Renal cortex interstitium (tissue), 15 donors: ENCODE results near the gene CFAP20. TPM values are rescaled to one million over a fixed set of nuclear protein-coding genes. Genes with fewer than 3 reads are reported as not detected.
A peak's percentile ranks its signal among the peaks of the same experiment; 100 is the strongest.

Experiments
- DNase-seq, 11 donors: peaks; one replicate each; pipeline ENCODE4 v3.0.0-alpha.2; 2013; ENCODE audit warnings: low read depth in 9 of 11, low spot score in 4 of 11; ENCODE audit errors: extremely low read depth in 1 of 11
- long read RNA-seq, 16 experiments: transcript quantifications; one replicate each; lab custom pipeline, GENCODE V29; 2026
- polyA plus RNA-seq, 3 donors: library from polyadenylated mRNA; unstranded; fragments of 120-200 nt; gene quantifications; one replicate each; pipeline ENCODE4 v1.2.1, GENCODE V29; 2013; ENCODE audit not compliant: insufficient read length in 3 of 3

Gene CFAP20
- polyA plus RNA-seq: 10 to 100 TPM; 63.9 to 67.7 (median 65.3) TPM
- long read RNA-seq, donor 1, transcript CFAP20-204 (3 exons, 481 nt): minor isoform, 7 of 49 reads
- long read RNA-seq, donor 1, transcript CFAP20-201 (6 exons, 1,354 nt): major isoform, 28 of 49 reads
- long read RNA-seq, donor 1, partial matches to known transcripts: 9 of 49 reads
- long read RNA-seq, donor 1, other reads (novel, unspliced or antisense): 0 of 49 reads
- long read RNA-seq, donor 2, transcript CFAP20-201 (6 exons, 1,354 nt): major isoform, 19 of 29 reads
- long read RNA-seq, donor 2, partial matches to known transcripts: 5 of 29 reads
- long read RNA-seq, donor 2, other reads (novel, unspliced or antisense): 0 of 29 reads
- long read RNA-seq, donor 3, transcript CFAP20-206 (3 exons, 710 nt): minor isoform, 5 of 62 reads
- long read RNA-seq, donor 3, transcript CFAP20-201 (6 exons, 1,354 nt): major isoform, 37 of 62 reads
- long read RNA-seq, donor 3, partial matches to known transcripts: 15 of 62 reads
- long read RNA-seq, donor 3, other reads (novel, unspliced or antisense): 0 of 62 reads
- long read RNA-seq, donor 4, transcript CFAP20-201 (6 exons, 1,354 nt): major isoform, 25 of 34 reads
- long read RNA-seq, donor 4, partial matches to known transcripts: 5 of 34 reads
- long read RNA-seq, donor 4, other reads (novel, unspliced or antisense): 0 of 34 reads
- long read RNA-seq, donor 5: 0 reads
- long read RNA-seq, donor 6, transcript CFAP20-201 (6 exons, 1,354 nt): major isoform, 22 of 37 reads
- long read RNA-seq, donor 6, partial matches to known transcripts: 8 of 37 reads
- long read RNA-seq, donor 6, other reads (novel, unspliced or antisense): 0 of 37 reads
- long read RNA-seq, donor 7, transcript CFAP20-201 (6 exons, 1,354 nt): major isoform, 36 of 43 reads
- long read RNA-seq, donor 7, partial matches to known transcripts: 0 of 43 reads
- long read RNA-seq, donor 7, other reads (novel, unspliced or antisense): 0 of 43 reads
- long read RNA-seq, donor 8: 0 reads
- long read RNA-seq, donor 9, transcript CFAP20-201 (6 exons, 1,354 nt): major isoform, 32 of 60 reads
- long read RNA-seq, donor 9, partial matches to known transcripts: 22 of 60 reads
- long read RNA-seq, donor 9, other reads (novel, unspliced or antisense): 0 of 60 reads
- long read RNA-seq, donor 10, transcript CFAP20-206 (3 exons, 710 nt): minor isoform, 5 of 77 reads
- long read RNA-seq, donor 10, transcript CFAP20-201 (6 exons, 1,354 nt): major isoform, 29 of 77 reads
- long read RNA-seq, donor 10, partial matches to known transcripts: 38 of 77 reads
- long read RNA-seq, donor 10, other reads (novel, unspliced or antisense): 0 of 77 reads
- long read RNA-seq, donor 11, transcript CFAP20-201 (6 exons, 1,354 nt): major isoform, 19 of 28 reads
- long read RNA-seq, donor 11, partial matches to known transcripts: 8 of 28 reads
- long read RNA-seq, donor 11, other reads (novel, unspliced or antisense): 0 of 28 reads
- long read RNA-seq, donor 12, transcript CFAP20-201 (6 exons, 1,354 nt): major isoform, 7 of 11 reads
- long read RNA-seq, donor 12, partial matches to known transcripts: 0 of 11 reads
- long read RNA-seq, donor 12, other reads (novel, unspliced or antisense): 0 of 11 reads
- long read RNA-seq, donor 13: 0 reads
- long read RNA-seq, donor 14, transcript CFAP20-201 (6 exons, 1,354 nt): major isoform, 37 of 50 reads
- long read RNA-seq, donor 14, partial matches to known transcripts: 10 of 50 reads
- long read RNA-seq, donor 14, other reads (novel, unspliced or antisense): 0 of 50 reads
- long read RNA-seq, donor 15, transcript CFAP20-201 (6 exons, 1,354 nt): major isoform, 18 of 29 reads
- long read RNA-seq, donor 15, partial matches to known transcripts: 9 of 29 reads
- long read RNA-seq, donor 15, other reads (novel, unspliced or antisense): 0 of 29 reads
- long read RNA-seq, donor 16, transcript CFAP20-201 (6 exons, 1,354 nt): major isoform, 59 of 99 reads
- long read RNA-seq, donor 16, partial matches to known transcripts: 33 of 99 reads
- long read RNA-seq, donor 16, other reads (novel, unspliced or antisense): 0 of 99 reads

DNA sequence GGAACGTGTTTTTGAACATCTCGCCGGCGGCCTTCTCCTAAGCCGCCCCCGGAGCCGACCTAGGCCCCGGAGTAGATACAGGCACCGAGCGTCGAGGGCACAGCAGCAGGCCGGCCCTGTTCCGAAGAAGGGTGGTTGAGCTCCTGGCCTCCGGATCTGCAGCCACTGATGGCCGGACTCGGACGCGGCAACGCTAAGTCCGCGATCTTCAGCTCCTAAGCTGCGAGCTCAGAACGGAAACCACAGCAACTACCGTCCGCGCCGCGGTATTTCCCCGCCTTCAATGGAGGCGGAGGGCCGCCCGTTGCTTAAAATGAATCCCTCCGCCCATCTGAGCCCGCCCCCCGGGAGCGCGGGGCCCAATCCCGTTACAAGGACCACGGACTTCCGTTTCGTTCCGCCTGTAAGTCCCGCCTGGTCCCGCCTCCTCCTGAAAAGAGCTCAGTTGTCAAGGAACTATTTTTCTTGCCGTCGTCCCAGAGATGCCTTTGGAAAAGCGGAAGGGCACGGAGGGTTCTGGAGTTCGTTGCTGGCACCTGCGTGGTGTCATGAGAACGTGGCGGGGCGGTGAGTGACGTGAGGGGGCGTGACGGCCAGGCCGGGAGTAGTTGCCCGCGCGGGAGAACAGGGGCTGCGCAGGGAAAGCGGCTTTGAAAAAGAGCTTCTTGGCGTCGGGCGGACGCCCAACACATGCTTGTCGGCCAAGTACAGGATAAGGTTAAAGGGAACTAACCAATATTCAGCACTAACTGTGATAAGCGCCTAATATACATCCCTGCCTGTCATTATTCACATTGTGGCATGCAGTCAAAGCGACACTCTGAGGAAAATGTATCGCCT, at the start of gene CFAP20:
Gene CFAP20, minus strand, starts transcription at position 285 of the 840 bp plus-strand sequence. Its CDS starts 266 bp downstream, at position 19.
- DNase-seq: peak; percentile 93 to 99 (median 98)

DNA sequence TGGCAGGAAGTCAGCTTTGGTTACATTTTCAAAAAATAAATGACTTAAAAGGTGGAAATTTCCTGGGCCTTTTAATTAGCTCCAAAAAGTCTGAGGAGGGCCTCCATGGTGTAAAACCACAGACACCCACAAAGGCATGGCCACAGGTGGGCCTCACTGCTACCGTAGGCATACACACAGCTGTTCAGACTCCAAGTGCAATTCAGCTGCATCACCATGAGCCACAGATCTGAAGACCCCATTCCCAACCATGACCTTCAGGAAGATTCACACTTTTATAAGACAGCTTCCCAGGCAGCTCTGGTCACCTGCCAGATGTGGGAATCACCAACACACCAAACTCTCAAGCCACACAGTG, 48.2 kb upstream of the CFAP20 start:
- DNase-seq: no peak

DNA sequence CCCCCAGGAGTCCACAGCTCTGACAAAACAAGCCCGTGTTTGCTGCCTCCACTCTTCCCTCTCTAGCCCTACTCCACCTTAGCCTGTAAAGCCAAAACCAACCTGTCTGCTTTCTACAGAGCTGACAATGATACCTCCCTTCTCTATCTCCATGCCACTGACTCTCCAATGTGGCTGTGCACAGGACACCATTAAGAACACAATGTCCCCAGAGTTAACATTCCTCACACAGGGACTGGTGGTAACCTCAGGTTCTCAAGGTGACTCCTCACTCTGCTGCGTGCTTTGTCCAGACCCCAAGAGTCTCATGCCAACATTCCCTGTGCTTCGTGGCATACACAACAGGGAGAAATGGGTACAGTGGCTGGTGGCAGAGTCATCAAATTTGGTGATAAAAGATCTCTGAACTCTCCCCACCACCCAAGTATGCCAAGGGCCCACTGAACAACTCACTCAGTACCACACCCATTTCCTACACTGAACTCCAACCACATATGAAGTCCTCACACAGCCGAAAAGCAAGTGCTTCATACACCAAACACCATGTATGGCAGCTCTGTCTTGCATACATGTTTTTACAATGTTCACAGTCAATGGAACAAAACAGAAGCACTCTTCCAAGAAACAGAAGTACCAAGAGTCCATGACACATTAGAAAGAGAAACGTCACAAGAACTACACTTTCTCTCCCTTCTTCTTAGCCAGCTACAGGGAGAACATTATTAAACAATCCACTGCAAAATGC, 47.6 kb upstream of the CFAP20 start:
- DNase-seq: no peak

DNA sequence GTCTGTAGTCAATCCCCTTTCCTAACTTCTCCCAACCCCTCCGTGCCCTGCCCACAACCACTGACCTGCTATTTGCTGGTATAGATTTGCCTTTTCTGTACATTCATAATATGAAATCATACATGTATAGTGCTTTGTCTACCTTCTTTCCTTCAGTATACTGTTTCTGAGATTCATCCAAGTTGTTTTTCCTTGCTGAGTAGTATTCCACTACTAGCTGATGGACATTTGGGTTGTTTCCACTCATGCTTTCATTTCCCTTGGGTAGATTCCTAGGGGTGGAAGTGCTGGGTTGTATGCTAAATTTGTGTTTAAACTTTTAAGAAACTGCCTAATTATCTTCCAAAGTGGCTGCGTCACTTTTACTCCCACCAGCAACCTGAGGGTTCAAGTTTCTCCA, 41.0 kb upstream of the CFAP20 start:
- no peak for DNase-seq

DNA sequence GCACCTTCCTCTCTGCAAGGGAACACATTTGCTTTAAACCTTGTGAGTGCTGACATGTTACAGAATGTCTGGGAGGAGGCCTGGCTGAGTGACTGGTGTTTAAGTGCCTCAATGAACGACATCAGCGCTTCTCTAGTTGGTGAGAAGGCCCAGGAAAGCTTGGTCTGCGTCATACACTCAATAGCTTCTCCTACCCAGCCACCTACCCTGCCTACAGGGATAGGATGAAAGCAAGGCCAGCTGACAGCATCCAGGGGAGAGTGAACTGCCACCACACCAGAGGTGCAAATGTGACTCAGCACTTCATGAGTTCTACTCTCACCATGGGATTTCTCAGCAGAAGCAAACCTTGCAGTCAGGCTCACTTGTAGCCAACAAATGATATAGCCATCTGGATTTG, 31.7 kb upstream of the CFAP20 start:
- no peak for DNase-seq

- no peak for DNase-seq
Observed at GRCh38 chr16:58158725-58159124, 29.5 kb upstream of the CFAP20 start.

DNA sequence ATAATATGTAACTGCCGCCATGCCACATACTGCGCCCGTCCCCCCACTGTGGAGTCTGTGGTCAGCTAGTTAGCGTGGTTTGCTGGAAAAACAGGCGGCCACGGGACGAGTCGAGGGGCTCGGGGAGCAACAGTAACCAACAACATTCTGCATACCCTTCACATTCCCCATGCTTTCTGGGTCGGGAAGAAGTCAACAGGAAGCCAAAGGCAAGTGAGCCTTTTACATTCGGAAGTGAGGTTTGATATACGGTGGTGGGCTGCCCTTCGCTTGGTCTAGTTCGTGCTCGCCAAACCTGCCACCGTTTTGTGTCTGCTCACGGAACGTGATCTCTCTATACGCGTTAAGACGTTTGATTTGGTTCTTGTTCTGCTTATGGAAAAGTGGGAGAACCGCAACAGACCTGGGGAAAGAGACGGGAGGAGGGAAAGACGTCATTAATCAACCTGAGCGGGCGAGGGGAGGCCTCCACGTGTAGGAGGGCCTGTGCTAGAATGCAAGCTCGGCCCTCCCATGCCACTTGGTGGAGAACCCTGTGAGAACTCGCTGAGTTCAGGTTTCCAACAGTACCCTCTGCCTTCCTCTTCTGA, 28.9 kb upstream of the CFAP20 start:
- DNase-seq: peak; percentile 10 to 48 (median 32)

DNA sequence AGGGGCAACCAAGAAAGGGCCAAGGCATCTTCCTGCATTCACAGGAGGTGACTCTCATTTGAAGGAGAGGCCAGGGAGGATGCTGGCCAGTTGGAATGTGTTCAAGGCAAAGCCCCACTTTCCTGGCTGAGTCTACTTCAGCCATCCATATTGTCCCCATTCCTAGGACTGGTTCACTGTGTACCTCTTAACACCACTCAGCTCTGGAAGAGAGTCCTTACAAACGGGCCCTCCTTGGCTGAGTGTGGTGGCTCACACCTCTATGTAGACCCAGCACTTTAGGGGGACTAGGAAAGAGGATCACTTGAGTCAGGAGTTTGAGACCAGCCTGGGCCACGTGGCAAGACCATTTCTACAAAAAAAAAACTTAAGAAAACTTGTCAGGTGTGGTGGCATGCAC, 28.1 kb upstream of the CFAP20 start:
- DNase-seq: no peak

DNA sequence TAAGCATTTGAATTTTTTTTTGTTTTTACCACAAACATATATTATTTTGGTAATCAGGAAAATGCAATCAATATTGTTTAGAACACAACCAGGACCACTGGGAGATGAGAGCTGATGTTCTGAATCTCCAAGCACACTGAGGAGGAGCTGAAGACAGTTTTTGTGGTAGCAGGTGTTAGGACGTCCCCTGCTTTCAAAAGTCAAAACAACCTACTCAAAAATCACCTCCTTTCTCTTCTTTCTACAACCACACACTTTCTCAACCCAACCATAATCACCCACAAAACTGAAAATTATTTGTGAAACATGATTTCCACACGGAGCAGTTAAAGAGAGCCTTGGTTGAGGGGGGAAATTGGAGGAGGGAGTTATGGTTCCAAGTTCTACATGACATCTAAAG, 26.7 kb upstream of the CFAP20 start:
- DNase-seq: no peak

DNA sequence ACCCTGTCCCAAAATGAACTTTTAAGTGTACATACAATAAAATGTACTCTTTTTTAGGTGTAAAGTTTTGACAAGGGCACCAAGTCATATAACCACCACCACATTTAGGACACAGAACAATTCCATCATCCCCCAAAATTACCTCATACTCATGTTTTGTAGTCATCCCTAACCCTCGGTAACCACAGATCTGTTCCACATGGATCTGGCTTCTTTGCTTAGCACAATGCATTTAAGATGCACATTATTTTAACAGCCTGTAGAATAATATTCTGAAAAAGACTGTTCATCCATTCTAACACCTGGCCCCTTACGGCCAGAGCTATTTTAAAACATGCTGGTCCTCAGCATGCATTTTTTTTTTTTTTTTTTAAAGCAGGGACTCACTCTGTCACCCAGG, 25.2 kb upstream of the CFAP20 start:
- no peak for DNase-seq

GRCh38 chr16:58152246-58152868, 23.2 kb upstream of the CFAP20 start:
- DNase-seq: no peak

GRCh38 chr16:58148526-58148925, 19.3 kb upstream of the CFAP20 start:
- DNase-seq: no peak

- no peak for DNase-seq
Observed at GRCh38 chr16:58148099-58148498, 18.9 kb upstream of the CFAP20 start.

GRCh38 chr16:58138852-58139251, 9.7 kb upstream of the CFAP20 start:
- no peak for DNase-seq

DNA sequence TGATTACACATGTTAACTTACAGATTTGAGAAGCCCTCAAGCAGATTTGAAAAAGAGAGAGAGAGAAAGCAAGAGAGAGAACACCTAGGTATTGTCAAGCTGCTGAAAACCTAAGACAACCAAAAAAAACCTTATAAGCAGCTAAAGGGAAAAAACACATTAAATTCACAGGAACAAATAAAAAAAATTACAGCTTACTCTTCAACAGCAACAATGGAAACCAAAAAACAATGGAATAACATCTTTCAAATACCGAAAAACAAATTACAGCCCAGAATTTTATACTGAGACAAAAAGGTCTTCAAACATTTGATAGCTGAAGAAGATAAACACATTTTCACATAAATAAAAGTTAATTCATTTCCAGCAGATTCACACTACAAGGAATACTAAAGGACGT, 8.4 kb upstream of the CFAP20 start:
- DNase-seq: no peak
